IMR-90 (cell line): ENCODE data around the gene XYLT2.

ENCODE experiments used
- CEBPB ChIP-seq: IDR thresholded peaks from 2 replicates; pipeline ENCODE4 v1.6.1; 2012; ENCODE audit warnings: low read depth, low read length, improper control_type of control experiment
- NFE2L2 ChIP-seq: fragments of 150-350 bp; IDR thresholded peaks from 2 replicates; pipeline ENCODE4 v1.6.1; 2016; ENCODE audit warnings: low read depth, mild to moderate bottlenecking, low read length
- POLR2A ChIP-seq: IDR thresholded peaks from 2 replicates; pipeline ENCODE4 v1.6.1; 2012; ENCODE audit warnings: mild to moderate bottlenecking, low read depth, low read length
- RAD21 ChIP-seq: IDR thresholded peaks from 2 replicates; pipeline ENCODE4 v1.6.1; 2012; ENCODE audit warnings: low read length, improper control_type of control experiment
- TF ChIP-seq, protein P1 (sequence below): conservative IDR thresholded peaks from 2 replicates; pipeline ENCODE4 v1.5.1; 2012; ENCODE audit warnings: mild to moderate bottlenecking, low read depth, low read length, improper control_type of control experiment

DNA sequence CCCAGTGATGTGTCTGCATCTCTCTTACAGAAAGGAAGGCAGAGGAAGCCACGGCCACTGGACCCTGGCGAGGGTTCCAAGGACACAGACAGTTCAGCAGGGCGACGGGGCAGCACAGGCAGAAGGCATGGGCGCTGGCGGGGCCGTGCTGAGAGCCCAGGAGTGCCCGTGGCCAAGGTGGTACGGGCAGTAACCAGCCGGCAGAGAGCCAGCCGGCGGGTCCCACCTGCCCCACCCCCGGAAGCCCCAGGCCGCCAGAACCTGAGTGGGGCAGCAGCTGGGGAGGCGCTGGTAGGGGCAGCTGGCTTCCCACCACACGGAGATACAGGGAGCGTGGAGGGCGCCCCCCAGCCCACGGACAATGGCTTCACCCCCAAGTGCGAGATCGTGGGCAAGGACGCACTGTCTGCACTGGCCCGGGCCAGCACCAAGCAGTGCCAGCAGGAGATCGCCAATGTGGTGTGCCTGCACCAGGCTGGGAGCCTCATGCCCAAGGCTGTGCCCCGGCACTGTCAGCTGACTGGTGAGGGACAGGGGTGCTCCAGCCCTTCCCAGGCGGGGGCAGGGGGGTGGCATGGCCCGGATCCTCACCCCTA is 7.8 kb downstream of the XYLT2 start:
- TF ChIP-seq, protein P1, sequence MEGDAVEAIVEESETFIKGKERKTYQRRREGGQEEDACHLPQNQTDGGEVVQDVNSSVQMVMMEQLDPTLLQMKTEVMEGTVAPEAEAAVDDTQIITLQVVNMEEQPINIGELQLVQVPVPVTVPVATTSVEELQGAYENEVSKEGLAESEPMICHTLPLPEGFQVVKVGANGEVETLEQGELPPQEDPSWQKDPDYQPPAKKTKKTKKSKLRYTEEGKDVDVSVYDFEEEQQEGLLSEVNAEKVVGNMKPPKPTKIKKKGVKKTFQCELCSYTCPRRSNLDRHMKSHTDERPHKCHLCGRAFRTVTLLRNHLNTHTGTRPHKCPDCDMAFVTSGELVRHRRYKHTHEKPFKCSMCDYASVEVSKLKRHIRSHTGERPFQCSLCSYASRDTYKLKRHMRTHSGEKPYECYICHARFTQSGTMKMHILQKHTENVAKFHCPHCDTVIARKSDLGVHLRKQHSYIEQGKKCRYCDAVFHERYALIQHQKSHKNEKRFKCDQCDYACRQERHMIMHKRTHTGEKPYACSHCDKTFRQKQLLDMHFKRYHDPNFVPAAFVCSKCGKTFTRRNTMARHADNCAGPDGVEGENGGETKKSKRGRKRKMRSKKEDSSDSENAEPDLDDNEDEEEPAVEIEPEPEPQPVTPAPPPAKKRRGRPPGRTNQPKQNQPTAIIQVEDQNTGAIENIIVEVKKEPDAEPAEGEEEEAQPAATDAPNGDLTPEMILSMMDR: no peak
- TF ChIP-seq POLR2A (no peak), CEBPB (no peak), RAD21 (no peak), NFE2L2 (no peak)
